ENCODE data around the gene UCK2.

GRCh38 chr1:165904948-165905347 is 77.5 kb downstream of the UCK2 start:
- TF ChIP-seq CTCF (IDR thresholded peaks at IDR 0.05), result no peak
- no peak for TF ChIP-seq POLR2A (IDR thresholded peaks at IDR 0.05)

Data from adrenal gland (tissue), 5 donors.